GM23338 (cell line): ENCODE measurements around the gene ETNK1.
"Not testable (repeated sequence)": the region's sequence is repeated elsewhere in the genome, so short reads cannot be mapped to it uniquely, and the experiment has no call there.

Experiments
- CTCF ChIP-seq, 2 experiments: fragments of 200-600 bp in 1 of 2; sonication (generic) in 1 of 2; conservative IDR thresholded peaks; 2 replicates each; pipeline versions ENCODE4 v1.5.1 to v1.6.1; 2016 to 2017; ENCODE audit warnings: antibody characterized with exemption in 2 of 2, low read depth in 2 of 2, mild to moderate bottlenecking in 2 of 2, moderate library complexity in 1 of 2
- ETS1 ChIP-seq: IDR thresholded peaks from 2 replicates; pipeline ENCODE4 v1.6.1; 2016; ENCODE audit warnings: antibody characterized with exemption
- EZH2 ChIP-seq: fragments of 200-600 bp; sonication (generic); IDR thresholded peaks from one replicate; pipeline ENCODE4 v1.8.0; 2017; ENCODE audit warnings: antibody characterized with exemption, mild to moderate bottlenecking, low read depth; ENCODE audit not compliant: unreplicated experiment
- EZH2phosphoT487 ChIP-seq: fragments of 200-600 bp; sonication (generic); IDR thresholded peaks from one replicate; pipeline ENCODE4 v1.8.1; 2018; ENCODE audit warnings: antibody characterized with exemption; ENCODE audit not compliant: unreplicated experiment
- JUNB ChIP-seq: IDR thresholded peaks from one replicate; pipeline ENCODE4 v1.6.1; 2016; ENCODE audit warnings: antibody characterized with exemption; ENCODE audit not compliant: unreplicated experiment
- POLR2AphosphoS5 ChIP-seq: IDR thresholded peaks from 2 replicates; pipeline ENCODE4 v1.6.1; 2016; ENCODE audit warnings: antibody characterized with exemption, low read depth

GRCh38 chr12:22597539-22597938, 27.4 kb upstream of the ETNK1 start:
- TF ChIP-seq POLR2AphosphoS5; ETS1; CTCF (conservative IDR thresholded peaks at IDR 0.05; ENCODE audit: low read depth in 2 of 2); JUNB; EZH2; EZH2phosphoT487: not testable (repeated sequence)
